Fibroblast of skin of left biceps (primary cell): ENCODE results near the gene CFI.

Source experiments
- DNase-seq, 2 experiments: peaks; one replicate each; pipeline ENCODE4 v3.0.0-alpha.2; 2013; ENCODE audit warnings: low read depth in 2 of 2

CFI gene

GRCh38 chr4:109801895-109802319 is at the start of gene CFI:
Gene CFI (minus strand): TSS chr4:109801999. CDS start chr4:109801971, 28 bp downstream.
- peak; percentile 53 to 64 for DNase-seq

DNA sequence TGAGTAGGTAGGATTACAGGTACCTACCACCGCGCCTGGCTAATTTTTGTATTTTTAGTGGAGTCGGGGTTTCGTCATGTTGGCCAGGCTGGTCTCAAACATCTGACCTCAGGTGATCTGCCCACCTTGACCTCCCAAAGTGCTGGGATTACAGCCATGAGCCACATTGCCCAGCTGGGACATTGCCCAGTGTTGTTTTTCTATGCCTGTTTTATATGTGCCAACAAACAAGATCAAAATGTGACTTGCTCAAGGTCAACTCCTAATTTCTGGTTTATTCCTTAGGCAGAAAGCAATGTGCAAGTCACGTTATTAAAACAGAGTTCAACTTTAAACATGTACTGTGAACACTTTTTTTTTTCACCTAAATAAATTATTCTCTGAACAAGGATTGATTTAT is 48.8 kb upstream of the CFI start:
- no peak for DNase-seq

DNA sequence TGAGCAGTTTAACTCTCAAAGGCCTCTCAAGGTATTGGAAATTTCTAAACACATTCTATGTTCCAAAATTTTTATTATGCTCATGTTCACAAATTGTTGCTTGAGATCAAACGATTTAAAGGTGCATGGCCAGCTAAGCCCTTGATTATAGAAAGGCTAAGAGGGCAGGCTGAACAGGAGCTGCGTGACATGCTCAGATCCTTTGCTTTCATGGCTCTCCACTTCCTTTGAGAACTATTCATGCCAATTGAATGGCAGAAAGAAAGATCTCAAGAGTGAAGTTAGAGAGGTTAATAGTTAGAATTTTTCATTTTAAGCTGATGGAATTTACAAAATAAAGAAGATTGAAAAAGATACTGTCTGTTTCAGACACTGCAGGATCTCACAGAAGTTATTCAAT is 46.7 kb upstream of the CFI start:
- no peak for DNase-seq

DNA sequence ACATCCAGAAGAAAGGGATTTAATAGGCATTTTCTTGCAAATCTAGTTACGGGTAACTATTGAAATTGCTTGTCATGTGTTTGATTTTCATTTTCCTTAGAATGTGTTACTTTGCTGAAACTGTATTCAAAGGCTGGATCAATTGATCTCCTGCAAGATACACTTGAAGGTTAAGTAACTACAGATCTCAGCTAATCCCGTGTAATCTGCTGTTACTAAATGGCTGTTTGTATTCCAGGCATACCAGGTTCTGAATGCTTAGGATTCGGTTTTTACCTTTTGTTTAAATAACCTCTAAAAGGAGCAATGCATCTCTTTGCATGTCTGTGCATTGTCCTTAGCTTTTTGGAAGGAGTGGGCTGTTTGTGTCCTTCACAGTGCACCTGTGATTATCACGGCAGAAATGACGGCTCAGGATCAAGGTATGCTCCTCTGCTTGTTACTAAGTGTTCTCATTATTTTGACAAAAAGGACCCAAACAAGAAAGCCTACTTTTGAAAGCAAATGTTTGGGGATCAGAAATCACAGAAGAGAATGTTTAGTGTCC is 46.2 kb upstream of the CFI start, which contains the start of gene LRIT3:
Gene LRIT3 (plus strand): TSS at position 212 of the 547 bp plus-strand sequence. CDS start 95 bp downstream, at position 307.
- DNase-seq, result no peak

DNA sequence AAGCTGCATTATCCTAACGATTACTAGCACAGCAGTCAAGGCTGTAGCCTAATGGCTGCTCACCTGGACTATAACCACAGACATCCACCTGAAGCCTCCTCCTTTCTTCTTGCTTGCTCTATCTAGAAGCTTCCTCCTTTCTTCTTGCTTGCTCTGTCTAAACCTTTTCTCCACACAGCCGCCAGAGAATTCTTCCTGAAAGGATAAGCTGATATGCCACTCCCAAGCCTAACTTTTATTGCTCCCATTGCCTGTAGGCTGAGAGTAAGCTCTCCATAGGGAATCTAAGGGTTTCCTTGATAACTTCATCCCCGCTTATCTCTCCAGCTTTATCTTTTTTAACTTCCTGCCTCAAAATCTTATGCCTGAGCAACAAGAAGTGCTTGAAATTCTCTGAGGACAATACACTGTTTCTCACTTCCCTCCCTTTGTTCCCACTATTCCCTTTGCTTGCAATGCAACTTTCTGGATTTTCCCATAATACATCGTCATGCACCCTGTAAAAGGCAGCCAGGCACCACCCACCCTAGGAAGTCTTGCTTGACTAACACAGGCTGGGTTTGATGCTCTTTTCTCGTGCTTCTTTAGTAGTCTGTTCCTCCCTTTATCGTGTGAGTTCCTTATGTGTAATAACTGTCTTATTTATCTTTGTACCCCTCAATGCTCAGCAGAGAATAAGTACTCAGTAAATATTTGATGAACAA is 44.7 kb upstream of the CFI start:
- DNase-seq, result no peak

DNA sequence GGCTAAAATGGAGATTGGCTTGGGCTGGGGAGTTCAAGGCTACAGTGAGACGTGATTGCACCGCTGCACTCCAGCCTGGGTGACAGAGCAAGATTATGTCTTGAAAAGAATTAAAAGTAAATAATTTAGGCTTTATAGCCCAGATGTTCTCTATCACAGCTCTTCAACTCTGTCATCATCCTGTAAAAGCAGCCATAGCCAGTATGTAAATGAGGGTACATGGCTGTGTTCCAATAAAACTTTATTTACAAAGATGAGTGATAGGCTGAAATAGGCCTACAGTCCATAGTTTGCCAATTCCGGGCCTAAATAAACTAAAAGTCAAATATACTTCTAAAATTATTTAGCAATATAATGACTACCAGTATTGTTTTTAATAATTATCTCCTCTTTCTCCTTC is 35.2 kb upstream of the CFI start:
- DNase-seq, result no peak

DNA sequence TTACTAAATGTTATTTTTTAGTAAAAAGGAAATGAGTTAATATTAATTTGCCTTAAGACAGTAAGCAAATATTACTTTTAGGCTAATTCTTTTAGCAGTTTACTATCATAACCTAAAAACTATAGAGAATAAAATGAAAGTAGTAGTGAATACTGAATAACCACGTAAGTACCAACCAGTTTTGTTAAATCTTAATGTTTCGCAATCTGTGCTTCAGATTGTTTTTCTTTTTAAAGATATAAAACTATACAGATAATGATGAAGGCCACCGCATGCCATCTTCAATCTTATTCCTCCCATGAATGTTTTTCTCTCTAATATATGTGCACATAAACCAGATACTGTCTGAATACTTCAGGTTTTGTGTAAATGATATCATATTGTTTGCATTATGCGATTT is 32.0 kb upstream of the CFI start:
- DNase-seq, result no peak

- DNase-seq, result no peak
Observed at GRCh38 chr4:109827672-109828071, 25.9 kb upstream of the CFI start, which contains the start of gene RRH. Gene RRH (plus strand): TSS chr4:109827972. CDS start chr4:109828028, 56 bp downstream.

DNA sequence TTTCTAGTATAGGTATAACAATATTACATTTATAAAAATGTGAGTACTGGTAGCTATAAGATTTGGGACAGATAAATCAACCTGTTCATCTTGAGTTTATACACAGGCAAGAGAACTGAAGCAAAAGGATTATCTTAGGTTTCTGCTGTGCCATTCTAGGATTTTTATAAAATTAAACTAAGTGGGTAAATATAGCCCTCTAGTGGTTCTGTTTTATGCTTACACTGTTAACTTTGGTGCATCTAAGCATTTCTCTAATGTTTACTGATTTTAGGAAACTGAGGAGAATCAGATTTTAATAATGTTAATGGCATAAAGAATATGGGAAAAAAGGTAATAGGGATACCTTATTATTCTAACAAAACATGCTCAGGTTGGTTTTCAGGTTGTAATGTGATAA is 24.9 kb upstream of the CFI start:
- DNase-seq, result no peak

DNA sequence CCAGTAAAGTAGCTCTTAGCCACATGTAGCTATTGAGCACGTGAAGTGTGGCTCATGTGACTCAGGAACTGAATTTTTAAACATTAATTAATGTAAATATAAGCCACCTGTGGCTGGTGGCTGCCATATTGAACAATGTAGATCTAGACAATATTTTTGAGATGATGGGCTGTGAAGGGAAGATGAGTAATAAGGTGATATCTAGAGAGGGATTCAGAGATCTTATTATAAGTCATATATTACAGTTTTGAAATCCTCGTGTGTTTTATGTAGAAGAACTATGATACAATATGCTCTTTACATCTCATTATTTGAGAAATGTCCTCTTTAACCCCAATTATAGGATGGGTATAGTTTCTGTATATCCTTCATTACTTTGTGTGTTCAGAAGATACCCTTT is 19.4 kb upstream of the CFI start:
- no peak for DNase-seq

GRCh38 chr4:109820563-109820962 is 18.8 kb upstream of the CFI start:
- DNase-seq, result no peak

GRCh38 chr4:109818268-109818667 is 16.5 kb upstream of the CFI start:
- DNase-seq, result no peak

- no peak for DNase-seq
Observed at GRCh38 chr4:109816894-109817293, 15.1 kb upstream of the CFI start.

- no peak for DNase-seq
Observed at GRCh38 chr4:109816082-109816442, 14.3 kb upstream of the CFI start.

DNA sequence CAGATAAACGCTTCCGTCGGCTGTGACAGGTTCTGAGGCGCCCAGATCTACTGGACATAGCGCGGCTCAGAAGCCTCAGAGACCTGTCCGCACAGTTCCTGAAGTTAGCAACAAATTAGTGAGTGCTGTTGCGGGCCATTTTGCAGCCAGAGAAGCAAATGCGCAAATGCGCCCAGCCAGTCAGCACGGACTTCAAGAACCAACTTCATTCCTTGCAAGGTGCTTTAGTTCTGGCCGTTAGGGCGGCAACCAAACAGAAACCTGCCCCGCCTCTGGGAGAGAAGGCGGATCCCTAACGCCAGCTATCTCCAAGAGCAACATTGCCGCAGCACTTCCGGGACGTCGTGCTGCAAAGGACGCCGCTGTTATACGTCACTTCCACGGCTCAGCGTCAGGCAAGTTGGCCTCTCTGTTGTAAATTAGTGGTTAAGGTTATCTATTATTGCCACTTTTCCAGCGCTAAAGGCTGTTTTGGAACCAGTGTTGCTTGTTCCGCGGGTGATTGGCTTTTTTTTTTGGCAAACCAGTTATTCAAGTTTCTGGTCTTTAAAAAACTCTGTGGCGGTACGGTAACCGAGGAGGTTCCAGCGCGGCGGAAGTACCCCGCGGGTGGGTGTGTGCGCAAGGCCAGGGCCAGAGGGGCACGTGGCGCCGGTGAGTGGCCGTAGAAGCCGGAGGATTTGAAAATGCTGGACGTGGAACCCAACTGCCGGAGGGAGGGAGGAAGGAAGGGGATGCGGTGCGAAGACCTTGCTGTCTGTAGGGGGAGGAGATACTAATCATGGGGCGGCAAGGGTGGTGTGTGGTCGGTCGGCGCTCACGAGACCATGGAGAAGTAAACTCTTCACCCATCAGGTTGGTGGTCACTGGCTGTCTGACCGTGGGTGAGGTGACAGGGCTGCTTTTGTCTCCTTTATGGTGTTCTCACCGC is 13.6 kb upstream of the CFI start, which contains the start of gene GAR1:
Gene GAR1 (plus strand): TSS at position 612 of the 931 bp plus-strand sequence. CDS start 403 bp downstream, outside the sequence.
- DNase-seq, result peak; percentile 64 to 70

DNA sequence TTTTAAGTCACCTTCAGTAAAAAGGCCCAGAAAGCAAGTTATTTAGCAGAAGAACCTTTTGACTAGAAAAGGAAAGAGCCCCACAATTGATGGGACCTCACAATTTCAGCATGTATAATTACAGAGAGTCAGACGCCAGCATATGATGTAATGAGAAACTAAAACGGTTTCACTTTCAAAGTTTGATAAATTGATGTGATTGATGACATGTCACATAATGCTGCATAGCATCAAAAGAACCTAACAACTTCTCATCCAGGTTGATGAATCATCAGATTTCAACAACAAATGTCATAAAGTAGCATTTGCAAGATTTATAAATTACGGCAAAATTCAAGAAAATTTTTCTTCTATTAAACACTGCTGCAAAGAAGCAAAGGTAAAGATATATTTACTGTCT is 9.9 kb upstream of the CFI start:
- DNase-seq, result no peak

DNA sequence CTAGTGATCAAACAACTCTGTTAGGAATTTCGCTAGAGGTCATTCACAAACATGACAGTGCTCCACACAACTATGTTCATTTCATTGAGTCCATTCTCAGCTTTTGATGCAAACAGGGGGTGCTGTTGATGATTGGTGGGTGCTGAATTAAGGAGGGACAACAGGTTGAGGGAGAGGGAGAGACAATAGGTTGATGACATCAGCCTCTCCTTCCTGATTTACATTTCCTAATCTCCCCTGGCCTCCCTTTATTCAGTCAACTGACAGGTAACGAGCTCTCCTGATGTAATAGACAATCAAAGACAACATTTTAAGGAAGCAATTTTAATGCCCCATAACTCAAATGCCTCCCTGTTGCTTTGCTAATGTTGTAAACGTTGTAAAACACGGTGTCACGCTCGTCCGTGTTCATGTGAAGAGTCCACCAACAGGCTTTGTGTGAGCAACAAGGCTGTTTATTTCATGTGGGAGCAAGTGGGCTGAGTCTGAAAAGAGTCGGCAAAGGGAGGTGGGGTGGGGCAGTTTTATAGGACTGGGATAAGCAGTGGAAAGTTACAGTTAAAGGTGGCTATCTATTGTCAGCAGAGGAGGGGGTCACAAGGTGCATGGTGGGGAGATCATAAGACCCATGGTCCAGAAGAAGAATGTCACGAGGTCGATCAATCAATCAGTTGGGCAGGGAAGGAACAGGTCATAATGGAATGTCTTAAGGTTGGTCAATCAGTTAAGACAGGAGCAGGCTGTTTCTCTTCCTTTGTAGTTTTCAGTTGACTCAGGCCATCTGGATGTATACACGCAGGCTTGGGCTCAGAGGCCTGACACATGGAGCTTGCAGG is 9.0 kb upstream of the CFI start:
- DNase-seq, result no peak

GRCh38 chr4:109809655-109810054 is 7.9 kb upstream of the CFI start:
- DNase-seq, result no peak

- peak; percentile 25 to 29 for DNase-seq
Observed at GRCh38 chr4:109803924-109804571, 2.2 kb upstream of the CFI start.

DNA sequence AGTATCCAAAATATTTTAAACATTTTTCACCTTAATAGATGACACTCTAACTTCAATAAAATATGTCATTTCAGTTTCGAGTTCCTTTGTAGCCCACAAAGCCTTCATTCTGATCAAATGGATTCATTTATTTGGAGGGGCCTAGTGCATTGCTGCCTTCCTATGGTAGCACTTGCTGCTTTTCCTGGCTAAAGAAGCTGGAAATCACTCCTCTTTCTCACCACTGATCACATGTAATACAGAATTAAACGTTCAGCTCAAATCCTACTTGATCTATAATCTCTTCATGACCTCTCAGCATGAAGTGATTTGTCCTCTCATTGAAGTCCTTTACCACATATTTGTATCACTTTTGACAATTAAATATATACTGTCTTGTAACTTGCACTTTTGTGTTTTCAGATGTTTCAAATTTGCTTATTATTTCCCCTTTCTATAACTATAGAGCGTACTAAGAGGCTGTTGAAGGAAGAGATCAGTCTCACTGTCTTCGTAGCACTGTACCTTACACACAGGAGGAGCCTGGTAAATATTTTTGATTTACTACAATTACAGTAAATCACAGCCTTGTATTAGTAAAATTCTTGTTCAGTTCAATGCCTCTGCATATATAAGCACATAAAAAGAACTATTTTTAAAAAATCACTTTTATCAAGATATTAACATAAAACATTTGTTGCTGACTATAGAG is 555 bp downstream of the CFI start:
- no peak for DNase-seq
